Activated CD4-positive, alpha-beta T cell treated with anti-CD3 and anti-CD28 coated beads, Interleukin-2, amount 50 U/mL, for 24 hours (primary cell): ENCODE measurements around the gene CD58.

ENCODE experiments used
- DNase-seq, 2 donors: peaks; one replicate each; pipeline ENCODE4 v3.0.0-alpha.2; 2020; ENCODE audit warnings: low read depth in 1 of 2, low spot score in 1 of 2

The CD58 gene

GRCh38 chr1:116474921-116475849, 95.6 kb downstream of the CD58 start:
- no peak for DNase-seq

GRCh38 chr1:116472431-116472961, 98.3 kb downstream of the CD58 start:
- DNase-seq, result no peak

GRCh38 chr1:116471241-116471640, 99.6 kb downstream of the CD58 start:
- DNase-seq, result no peak

- no peak for DNase-seq
Observed at GRCh38 chr1:116470671-116471070, 100.2 kb downstream of the CD58 start.

GRCh38 chr1:116466810-116467557, 103.8 kb downstream of the CD58 start:
- DNase-seq, result no peak

- DNase-seq, result no peak
Observed at GRCh38 chr1:116465845-116466685, 104.8 kb downstream of the CD58 start.

- DNase-seq, result no peak
Observed at GRCh38 chr1:116465477-116465844, 105.4 kb downstream of the CD58 start.
